Measurements from ENCODE around the gene CEACAM16. TPM values are rescaled to one million over a fixed set of nuclear protein-coding genes. Genes with fewer than 3 reads are reported as not detected.

The CEACAM16 gene
- total and polyA plus RNA-seq, 7 donors: 0.03 to 0.08 TPM; not detected in 5

GRCh38 chr19:44726465-44726864, 27.5 kb downstream of the CEACAM16 start:
- H3K4me3 ChIP-seq: no peak overlapping the region
- DNase-seq (no peak), ATAC-seq (no peak)
- no peak overlapping the region for H3K27ac ChIP-seq
- H3K36me3 ChIP-seq (ENCODE audit: insufficient read depth in 1 of 2, low read depth in 1 of 2): no peaks in the 10 kb centered on the region
- no peaks in the 10 kb centered on the region for H3K9me3 ChIP-seq
- H3K27me3 ChIP-seq (ENCODE audit: insufficient read depth in 3 of 3, low read length in 2 of 3): no peaks in the 10 kb centered on the region
- WGBS, 3 donors: 93 to 96% (median 95%) methylated on average over 12 of the region's 12 CpGs
- peaks cover 6% of the 10 kb centered on the region for H3K4me1 ChIP-seq
- intact Hi-C loops (cut with DNase I): loop anchor here in 1 of 2 donors (10.0 kb wide), 1 partner anchor 118 kb away; the partner anchor contains the start of gene NECTIN2
- no peak for TF ChIP-seq CTCF (IDR thresholded peaks at IDR 0.05)

- H3K4me3 ChIP-seq: no peak overlapping the region
- intact Hi-C loops (cut with DNase I): loop anchor here in 1 of 2 donors (10.0 kb wide), 1 partner anchor 117 kb away; the partner anchor contains the start of gene NECTIN2
- DNase-seq: no peak
- H3K27ac ChIP-seq: no peak overlapping the region
- TF ChIP-seq CTCF (IDR thresholded peaks at IDR 0.05): no peak
- no peak for ATAC-seq
- H3K4me1 ChIP-seq: peaks cover 6% of the 10 kb centered on the region
- H3K27me3 ChIP-seq (ENCODE audit: insufficient read depth in 3 of 3, low read length in 2 of 3): no peaks in the 10 kb centered on the region
- 64 to 81% (median 78%) methylated on average over 6 of the region's 6 CpGs for WGBS, 3 donors
- H3K36me3 ChIP-seq (ENCODE audit: insufficient read depth in 1 of 2, low read depth in 1 of 2): no peaks in the 10 kb centered on the region
- H3K9me3 ChIP-seq: no peaks in the 10 kb centered on the region
These were observed 29.2 kb downstream of the CEACAM16 start for GRCh38 chr19:44728178-44728577.

GRCh38 chr19:44729516-44730033, 30.6 kb downstream of the CEACAM16 start:
- Histone ChIP-seq H3K4me3 (no peak overlapping the region), H3K27ac (no peak overlapping the region), H3K4me1 (no peaks in the 10 kb centered on the region), H3K9me3 (no peaks in the 10 kb centered on the region), H3K36me3 (ENCODE audit: insufficient read depth in 1 of 2, low read depth in 1 of 2) (no peaks in the 10 kb centered on the region), H3K27me3 (ENCODE audit: insufficient read depth in 3 of 3, low read length in 2 of 3) (no peaks in the 10 kb centered on the region)
- 95 to 96% (median 95%) methylated on average over 8 of the region's 8 CpGs for WGBS, 3 donors
- intact Hi-C loops (cut with DNase I): loop anchor here in 1 of 2 donors (10.0 kb wide), 1 partner anchor 115 kb away; the partner anchor contains the start of gene NECTIN2
- no peak for ATAC-seq
- TF ChIP-seq CTCF (IDR thresholded peaks at IDR 0.05): no peak
- DNase-seq: no peak

- Histone ChIP-seq H3K36me3 (ENCODE audit: insufficient read depth in 1 of 2, low read depth in 1 of 2) (no peaks in the 10 kb centered on the region), H3K9me3 (no peaks in the 10 kb centered on the region), H3K4me1 (no peaks in the 10 kb centered on the region), H3K27me3 (ENCODE audit: insufficient read depth in 3 of 3, low read length in 2 of 3) (no peaks in the 10 kb centered on the region), H3K27ac (no peak overlapping the region), H3K4me3 (no peak overlapping the region)
- no peak for TF ChIP-seq CTCF (IDR thresholded peaks at IDR 0.05)
- no peak for DNase-seq
- intact Hi-C loops (cut with DNase I): no loop called here
- WGBS, 3 donors: 91 to 97% (median 93%) methylated on average over 5 of the region's 5 CpGs
- no peak for ATAC-seq
These were observed 32.1 kb downstream of the CEACAM16 start for GRCh38 chr19:44731081-44731480.

GRCh38 chr19:44731622-44732021, 32.7 kb downstream of the CEACAM16 start:
- Histone ChIP-seq H3K27ac (no peak overlapping the region), H3K9me3 (no peaks in the 10 kb centered on the region), H3K4me3 (no peak overlapping the region), H3K27me3 (ENCODE audit: insufficient read depth in 3 of 3, low read length in 2 of 3) (no peaks in the 10 kb centered on the region), H3K36me3 (ENCODE audit: insufficient read depth in 1 of 2, low read depth in 1 of 2) (no peaks in the 10 kb centered on the region), H3K4me1 (no peaks in the 10 kb centered on the region)
- TF ChIP-seq CTCF (IDR thresholded peaks at IDR 0.05): no peak
- ATAC-seq: no peak
- whole genome bisulfite sequencing, 3 donors: 75 to 81% (median 78%) methylated on average over 5 of the region's 5 CpGs
- intact Hi-C loops (cut with DNase I): no loop called here
- DNase-seq: no peak

Measured in psoas muscle (tissue), 8 donors.